Fibroblast of skin of back (primary cell): ENCODE results near the gene RSF1. TPM values are rescaled to one million over a fixed set of nuclear protein-coding genes. Genes with fewer than 3 reads are reported as not detected.
"Not testable (repeated sequence)": the region's sequence is repeated elsewhere in the genome, so short reads cannot be mapped to it uniquely, and the experiment has no call there.

Source experiments
- DNase-seq: peaks from one replicate; pipeline ENCODE4 v3.0.0-alpha.2; 2013
- polyA plus RNA-seq, 2 experiments: library from polyadenylated mRNA; unstranded; fragments of 120-200 nt; gene quantifications; one replicate each; pipeline ENCODE4 v1.2.1, GENCODE V29; 2013; ENCODE audit not compliant: insufficient read length in 2 of 2

The RSF1 gene, protein sequence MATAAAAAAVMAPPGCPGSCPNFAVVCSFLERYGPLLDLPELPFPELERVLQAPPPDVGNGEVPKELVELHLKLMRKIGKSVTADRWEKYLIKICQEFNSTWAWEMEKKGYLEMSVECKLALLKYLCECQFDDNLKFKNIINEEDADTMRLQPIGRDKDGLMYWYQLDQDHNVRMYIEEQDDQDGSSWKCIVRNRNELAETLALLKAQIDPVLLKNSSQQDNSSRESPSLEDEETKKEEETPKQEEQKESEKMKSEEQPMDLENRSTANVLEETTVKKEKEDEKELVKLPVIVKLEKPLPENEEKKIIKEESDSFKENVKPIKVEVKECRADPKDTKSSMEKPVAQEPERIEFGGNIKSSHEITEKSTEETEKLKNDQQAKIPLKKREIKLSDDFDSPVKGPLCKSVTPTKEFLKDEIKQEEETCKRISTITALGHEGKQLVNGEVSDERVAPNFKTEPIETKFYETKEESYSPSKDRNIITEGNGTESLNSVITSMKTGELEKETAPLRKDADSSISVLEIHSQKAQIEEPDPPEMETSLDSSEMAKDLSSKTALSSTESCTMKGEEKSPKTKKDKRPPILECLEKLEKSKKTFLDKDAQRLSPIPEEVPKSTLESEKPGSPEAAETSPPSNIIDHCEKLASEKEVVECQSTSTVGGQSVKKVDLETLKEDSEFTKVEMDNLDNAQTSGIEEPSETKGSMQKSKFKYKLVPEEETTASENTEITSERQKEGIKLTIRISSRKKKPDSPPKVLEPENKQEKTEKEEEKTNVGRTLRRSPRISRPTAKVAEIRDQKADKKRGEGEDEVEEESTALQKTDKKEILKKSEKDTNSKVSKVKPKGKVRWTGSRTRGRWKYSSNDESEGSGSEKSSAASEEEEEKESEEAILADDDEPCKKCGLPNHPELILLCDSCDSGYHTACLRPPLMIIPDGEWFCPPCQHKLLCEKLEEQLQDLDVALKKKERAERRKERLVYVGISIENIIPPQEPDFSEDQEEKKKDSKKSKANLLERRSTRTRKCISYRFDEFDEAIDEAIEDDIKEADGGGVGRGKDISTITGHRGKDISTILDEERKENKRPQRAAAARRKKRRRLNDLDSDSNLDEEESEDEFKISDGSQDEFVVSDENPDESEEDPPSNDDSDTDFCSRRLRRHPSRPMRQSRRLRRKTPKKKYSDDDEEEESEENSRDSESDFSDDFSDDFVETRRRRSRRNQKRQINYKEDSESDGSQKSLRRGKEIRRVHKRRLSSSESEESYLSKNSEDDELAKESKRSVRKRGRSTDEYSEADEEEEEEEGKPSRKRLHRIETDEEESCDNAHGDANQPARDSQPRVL (N-terminal part only)
- 22.1 TPM for polyA plus RNA-seq (2013, experiment 1 of 2; ENCODE audit: insufficient read length)
- 29.3 TPM for polyA plus RNA-seq (2013, experiment 2 of 2; ENCODE audit: insufficient read length)

DNA sequence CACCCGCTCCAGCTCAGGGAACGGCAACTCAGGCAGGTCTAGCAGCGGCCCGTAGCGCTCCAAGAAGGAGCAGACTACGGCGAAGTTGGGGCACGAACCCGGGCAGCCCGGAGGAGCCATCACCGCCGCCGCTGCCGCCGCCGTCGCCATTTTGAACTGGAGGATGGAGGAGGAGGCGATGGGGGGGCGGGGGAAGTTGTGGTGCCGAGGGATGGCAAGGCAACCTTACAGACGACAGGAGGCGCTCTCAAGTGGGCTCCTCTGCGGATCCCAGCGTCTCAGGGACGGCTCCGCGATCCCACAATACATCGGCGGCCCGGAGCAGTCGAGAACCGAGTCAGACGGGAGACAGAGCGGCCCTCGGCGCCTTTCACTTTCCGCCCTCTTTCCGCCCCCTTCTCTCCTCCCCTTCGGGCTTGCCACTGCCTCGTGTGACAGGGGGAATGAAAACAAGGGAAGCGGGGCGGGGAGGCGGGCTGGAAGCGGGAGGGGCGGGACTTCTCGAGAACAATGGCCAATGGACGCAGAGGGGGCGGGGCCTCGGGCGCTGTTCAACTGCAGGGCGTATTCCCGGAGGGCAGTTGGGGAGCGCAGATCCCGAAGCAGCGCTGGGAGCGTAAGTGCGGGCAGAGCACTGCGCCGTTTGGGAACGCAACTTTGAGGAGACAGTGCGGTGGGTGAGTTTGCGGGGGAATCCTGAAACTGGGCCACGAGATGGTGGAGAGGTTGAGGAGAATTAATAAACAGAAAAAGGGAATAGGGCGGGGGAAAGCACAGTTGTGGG, at the start of gene RSF1, which contains the start of gene AAMDC:
RSF1 (minus strand) TSS at position 158 of the 784 bp plus-strand sequence; CDS start at position 150, 8 bp downstream.
AAMDC (plus strand) TSS at position 580 of the 784 bp plus-strand sequence. CDS start 21,353 bp downstream, outside the sequence.
- peak; percentile 99 for DNase-seq

DNA sequence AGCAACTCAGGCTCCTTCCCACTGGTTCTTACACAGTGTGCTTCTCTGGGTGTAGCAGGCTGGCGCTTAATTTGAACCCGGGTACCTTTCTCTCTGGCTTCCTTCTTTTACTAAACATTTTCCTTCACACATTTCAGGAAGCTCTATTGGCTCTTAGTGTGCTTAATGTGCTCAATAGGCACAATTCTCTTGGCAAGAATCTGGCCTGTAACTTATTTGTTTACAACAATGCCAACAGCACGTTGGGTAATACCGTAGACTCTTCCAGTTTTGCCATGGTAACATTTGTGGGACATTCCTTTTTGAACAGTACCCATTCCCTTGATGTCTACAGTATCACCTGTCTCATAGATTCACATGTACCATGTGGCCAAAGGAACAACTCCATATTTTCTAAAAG, 48.2 kb upstream of the RSF1 start:
- no peak for DNase-seq

DNA sequence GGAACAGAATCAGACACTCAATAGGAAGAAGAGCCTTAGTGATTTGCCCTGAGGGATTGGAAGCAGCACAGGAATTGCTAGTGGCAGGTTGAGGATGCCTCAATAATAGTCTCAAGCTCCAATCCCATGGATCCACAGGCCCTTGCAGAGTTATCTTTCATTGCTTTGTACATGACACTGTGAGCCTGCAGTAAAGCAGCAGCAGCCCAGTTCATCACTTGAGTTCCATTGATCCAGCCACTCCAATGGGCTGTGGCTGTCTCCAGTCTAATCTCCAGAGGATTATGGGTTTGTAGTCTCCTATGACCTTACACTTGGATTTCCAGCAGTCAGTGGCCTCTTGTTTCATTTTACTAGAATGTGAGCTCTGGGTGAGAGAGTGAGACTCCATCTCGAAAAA, 45.8 kb upstream of the RSF1 start:
- no peak for DNase-seq

DNA sequence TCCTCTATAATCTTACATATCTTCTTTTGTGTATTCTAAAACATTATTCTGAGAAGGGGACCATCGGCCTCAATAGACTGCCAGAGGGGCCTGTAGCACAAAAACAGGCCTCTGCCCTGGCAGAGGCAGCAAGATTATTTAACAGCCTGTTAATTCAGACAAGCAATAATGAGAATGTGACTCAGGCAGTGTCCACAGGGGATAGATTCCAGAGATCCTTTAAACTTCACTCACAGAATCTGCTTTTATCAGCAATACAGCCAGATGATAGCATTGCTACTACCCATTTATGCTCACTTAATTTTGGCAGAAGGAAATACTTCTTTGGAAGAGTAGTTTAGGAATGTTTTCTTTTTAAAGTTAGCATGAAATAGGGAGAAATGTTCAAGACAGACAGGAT, 45.3 kb upstream of the RSF1 start:
- DNase-seq = peak; percentile 63

DNA sequence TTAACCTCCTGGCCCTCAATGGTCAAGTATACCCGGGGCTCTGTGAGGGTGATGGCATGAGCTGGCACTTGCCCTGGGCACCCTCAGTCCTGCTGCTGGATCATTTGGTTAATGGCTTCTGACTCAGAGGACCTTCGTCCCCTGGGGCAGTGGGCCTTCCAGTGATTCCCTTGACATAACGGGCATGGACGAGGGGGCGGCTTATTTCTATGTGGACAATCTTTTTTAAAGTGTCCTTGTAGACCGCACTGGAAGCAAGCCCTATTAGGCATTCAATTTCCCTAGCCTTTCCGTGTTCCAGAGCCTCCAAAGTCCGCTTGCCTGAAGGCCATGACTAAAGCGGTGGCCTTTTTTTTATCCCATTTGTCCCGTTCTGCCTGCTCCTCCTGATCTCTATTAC, 40.9 kb upstream of the RSF1 start:
- DNase-seq = not testable (repeated sequence)

DNA sequence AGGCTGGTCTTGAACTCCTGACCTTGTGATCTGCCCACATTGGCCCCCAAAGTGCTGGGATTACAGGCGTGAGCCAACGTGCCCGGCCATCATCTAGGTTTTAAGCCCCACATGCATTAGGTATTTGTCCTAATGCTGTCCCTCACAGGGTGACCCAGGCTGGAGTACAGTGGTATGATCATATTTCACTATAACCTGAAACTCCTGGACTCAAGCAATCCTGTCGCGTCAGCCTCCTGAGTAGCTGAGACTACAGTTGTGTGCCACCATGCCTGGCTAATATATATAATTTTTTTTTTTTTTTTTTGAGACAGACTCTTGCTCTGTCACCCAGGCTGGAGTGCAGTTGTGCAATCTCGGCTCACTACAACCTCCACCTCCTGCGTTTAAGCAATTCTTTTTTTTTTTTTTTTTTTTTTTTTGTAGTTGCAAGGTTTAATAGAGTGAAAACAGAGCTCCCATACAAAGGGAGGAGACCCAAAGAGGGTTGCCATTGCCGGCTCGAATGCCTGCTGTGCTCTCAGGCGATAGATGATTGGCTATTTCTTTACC, 37.5 kb upstream of the RSF1 start:
- DNase-seq = not testable (repeated sequence)

DNA sequence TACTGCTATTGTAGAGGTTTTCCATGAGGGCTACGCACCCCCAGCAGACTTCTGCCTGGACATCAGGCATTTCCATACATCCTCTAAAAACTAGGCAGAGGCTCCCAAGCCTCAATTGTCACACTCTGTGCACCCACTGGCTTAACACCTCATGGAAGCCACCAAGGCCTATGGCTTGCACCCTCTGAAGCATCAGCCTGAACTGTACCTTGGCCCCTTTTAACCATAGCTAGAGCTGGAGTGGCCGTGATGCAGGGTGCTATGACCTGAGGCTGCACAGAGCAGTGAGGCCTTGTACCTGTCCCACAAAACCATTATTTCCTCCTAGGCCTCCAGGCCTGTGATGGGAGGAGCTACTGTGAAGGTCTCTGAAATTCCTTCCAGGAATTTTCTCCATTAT, 34.3 kb upstream of the RSF1 start:
- no peak for DNase-seq

DNA sequence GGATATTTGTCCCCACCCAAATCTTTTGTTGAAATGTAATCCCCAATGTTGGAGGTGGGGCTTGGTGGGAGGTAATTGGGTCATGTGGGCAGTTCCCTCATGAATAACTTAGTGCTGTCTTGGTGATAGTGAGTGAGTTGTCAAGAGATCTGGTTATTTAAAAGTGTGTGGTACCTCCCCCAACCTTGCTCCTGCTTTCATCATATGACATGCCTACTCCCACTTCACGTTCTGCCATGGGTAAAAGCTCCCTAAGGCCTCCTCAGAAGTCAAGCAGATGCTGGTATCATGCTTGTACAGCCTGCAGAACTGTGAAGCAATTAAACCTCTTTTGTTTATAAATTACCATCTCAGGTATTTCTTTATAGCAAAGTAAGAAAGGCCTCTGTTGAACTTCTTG, 31.0 kb upstream of the RSF1 start:
- DNase-seq = peak; percentile 5

DNA sequence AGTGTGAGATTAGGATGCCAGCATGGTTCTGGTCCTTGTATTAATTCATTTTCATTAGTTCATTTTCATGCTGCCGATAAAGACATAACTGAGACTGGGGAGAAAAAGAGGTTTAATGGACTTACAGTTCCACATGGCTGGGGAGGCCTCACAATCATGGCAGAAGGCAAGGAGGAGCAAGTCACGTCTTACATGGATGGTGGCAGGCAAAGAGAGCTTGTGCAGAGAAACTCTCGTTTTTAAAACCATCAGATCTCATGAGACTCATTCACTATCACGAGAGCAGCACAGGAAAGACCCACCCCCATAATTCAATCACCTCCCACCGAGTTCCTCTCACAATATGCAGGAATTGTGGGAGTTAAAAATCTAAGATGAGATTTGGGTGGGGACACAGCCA, 23.2 kb upstream of the RSF1 start:
- not testable (repeated sequence) for DNase-seq

DNA sequence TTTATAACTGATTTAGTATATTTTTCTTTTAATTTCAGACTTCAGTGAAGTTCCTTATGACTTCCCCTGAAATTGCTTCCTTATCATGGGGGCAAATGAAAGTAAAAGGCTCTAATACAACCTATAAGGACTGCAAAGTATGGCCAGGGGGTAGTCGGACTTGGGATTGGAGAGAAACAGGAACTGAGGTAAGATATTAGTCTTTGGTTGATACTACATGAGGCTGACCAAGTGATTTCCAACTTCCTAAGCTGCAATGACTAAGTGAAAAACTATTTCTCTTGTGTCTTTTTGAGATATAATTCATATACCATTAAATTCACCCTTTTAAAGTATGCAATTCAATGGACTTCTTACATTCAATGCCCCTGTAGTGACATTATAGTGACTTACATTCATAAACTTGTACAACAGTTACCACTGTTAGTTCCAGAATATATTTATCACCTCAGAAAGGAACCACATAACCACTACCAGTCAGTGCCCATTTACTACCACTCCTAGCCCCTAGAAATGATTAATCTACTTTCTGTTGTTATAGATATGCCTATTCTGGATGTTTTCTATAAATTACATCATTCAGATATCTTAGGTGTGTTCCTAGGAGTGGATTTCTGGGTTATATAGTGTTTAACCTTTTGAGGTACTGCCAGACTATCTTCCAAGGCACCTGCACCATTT, 22.1 kb upstream of the RSF1 start:
- peak; percentile 28 for DNase-seq

DNA sequence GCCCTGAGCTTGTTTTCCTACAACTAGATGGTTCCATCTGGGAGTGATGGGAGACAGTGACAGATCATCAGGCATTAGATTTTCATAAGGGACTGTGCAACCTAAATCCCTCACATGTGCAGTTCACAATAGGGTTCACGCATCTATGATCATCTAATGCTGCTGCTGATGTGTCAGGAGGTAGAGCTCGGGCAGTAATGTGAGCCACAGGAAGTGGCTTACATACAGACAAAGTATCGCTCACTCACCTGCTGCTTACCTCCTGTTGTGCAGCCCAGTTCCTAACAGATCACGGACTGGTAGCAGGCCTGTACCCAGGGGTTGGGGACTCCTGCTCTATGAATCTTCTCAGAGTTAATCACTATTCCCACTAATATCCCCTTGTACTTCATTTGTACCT, 12.8 kb upstream of the RSF1 start:
- no peak for DNase-seq

DNA sequence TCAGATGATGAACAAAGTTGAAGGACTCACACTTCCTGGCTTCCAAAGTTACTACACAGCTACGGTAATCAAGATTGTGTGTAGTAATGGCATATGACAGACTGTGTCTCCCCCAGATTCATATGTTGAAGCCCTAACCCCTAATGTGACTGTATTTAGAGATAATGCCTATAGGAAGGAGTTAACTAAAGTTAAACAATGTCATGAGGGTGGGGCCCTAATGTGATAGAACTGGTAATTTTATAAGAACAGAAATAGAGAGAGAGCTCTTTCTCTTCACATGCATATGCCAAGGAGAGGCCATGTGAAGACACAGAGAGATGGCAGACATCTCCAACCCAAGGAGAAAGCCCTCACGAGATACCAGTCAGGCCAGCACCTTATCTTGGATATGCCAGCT, 8.4 kb upstream of the RSF1 start:
- no peak for DNase-seq

DNA sequence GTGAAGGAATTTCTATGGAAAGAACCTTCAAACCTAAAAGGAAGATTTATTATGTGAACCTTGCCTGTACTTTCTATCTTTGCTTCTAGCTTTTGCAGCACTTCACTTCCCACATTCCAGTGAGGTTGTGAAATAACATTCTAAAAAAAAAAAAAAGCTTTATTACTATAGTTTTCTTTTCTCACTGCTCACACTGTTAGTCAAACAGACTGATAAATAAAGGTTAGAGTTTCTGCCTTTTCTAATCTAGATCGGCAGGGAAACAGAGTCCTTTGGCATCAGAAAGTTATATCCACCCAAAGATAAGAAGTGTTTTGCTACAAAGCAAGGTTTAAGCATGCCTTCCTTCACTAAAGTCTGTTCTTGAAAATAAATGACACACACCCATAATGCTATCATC, 3.3 kb upstream of the RSF1 start:
- DNase-seq = peak; percentile 22

DNA sequence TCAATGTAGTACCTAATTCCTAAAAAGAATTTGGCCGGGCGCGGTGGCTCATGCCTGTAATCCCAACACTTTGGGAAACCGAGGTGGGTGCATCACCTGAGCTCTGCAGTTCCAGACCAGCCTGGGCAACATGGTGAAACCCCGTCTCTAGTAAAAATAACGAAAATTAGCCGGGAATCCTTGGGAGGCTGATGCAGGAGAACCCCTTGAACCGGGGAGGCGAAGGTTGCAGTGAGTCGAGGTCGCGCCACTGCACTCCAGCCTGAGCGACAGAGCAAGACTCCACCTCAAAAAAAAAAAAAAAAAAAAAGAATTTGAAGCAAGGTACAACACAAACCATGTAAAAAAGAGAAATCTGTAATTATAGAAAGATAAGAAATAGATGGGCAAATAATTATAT, 1.6 kb upstream of the RSF1 start:
- not testable (repeated sequence) for DNase-seq

DNA sequence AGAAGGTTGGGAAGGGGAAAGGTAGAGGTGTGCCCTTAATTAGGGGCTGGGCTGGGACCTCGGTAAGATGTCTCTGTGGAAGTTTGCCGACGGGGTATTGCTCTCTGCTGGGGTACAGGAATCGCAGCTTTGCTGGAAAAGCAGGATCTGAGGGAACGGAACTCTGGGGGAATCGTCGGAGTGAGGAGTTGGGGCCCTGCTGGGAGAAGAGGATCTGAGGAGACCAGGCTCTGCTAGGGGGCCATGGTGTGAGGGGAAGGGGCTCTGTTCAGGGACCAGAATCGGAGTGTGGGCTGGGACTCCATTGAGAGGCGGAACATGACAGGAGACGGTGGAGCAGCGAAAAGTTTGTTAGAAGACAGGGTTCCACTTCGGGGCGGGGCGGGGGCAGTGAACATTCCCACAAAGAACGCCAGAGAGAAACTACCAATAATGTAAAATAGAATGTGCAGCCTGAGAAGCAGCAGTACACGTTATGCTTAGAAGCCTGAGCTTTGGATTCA, 878 bp upstream of the RSF1 start:
- peak; percentile 43 for DNase-seq

DNA sequence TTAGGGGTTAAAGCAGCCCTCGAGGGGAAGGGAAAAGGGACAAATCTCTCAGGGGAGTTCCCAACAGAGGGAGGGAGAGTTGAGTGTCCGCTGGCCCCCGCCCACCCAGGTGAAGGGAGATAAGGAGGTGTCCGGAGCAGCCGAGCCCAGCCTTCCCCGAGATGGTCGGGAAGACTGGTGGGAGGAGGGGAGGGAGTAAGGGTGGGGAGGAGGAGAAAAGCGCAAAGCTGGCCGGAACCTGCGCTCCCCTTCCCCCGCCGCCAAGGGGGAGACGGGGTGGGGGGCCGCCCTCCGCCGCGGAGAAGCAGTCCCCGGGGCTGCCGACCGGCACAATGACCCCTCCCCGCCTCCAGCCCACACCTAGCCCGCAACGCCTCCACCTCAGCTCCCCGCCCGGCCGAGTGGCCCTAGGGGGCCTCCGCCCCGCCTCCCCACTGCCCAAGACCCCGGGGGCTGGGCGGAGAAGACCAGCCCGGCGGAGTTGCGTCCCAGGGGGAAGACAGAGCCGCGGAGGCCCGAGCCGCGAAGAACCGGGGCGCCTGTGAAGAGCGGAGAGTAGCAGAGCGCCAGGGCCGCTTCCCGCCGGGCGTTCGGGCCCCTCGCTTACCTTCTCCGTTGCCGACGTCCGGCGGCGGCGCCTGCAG, 479 bp downstream of the RSF1 start:
- peak; percentile 33 for DNase-seq

DNA sequence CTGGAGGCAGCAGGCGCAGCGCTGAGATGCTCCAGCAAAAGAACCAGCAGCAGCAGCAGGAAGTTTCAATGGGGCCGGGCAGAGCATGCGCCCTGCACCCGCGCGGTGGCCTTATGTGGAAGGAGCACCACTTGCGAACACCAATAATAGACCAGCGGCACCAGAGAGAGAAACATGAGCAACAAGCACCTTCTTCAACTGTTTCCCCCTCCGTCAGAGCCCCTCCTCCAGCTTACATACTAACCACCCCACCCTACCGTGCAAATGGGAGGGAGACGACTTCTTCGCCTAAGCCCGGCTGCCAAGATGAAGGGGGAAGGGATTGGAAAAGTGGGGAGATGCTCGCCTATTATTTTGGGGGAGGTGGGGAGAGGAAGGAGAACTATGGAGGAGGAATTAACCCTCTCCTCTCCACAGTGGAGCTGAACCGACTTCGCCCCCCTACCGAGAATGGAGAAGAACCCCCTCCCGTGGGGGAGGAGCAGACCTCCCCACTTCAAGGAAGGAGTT, 1.1 kb downstream of the RSF1 start:
- DNase-seq = peak; percentile 86

DNA sequence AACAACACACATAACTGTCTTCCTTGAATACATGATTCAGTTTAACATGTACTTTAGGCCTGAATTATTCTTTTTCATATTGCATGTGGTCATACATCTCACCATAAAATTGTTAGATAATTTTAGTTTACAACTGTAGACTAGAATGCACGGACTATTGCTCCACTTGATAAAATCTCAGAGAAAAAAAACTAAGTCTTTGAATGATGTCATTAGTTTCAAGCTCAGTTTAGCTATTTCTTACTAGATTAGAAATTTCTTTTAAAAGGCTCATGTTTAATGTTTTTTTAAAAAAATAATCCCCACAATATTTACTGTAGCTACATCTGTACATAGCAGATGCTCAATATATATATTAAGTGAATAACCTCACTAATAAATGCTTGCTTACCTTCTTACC, 5.1 kb downstream of the RSF1 start:
- DNase-seq = no peak

DNA sequence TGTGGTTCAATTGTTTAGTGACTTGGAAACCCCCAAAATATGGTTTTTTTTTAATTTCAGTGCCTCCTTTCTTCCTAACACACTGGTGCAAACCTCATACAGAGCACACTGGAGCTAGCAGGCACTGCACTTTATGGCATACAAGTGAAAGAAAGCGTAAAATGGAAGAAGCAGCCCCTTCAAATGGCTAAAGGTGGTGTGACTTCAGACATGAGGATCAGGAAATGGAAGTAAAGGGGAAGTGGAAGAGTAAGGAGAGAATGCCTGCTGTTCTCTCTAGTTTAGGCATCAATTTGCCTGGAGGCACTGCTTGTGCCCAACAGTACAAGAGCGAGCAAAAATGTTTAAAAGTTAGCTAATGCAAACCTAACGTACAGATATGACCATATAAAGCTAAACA, 5.7 kb downstream of the RSF1 start:
- no peak for DNase-seq

DNA sequence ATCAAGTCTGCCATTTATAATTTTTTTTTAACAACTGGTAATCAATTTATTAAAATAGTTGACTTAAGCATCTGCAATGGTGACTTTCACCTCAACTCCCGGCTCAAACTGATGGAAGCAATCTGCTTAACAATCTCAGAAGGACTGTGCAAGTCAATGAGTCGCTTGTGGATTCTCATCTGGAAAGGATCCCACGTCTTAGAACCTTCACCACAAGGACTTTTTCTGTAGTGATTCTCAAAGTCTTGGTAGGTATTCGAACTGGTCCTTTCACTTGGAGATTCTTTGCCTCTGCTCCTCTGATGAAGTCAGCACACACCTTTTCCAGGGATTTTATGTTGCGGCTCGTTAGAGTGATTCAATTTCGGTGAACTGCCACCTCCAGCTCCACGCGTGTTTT, 7.3 kb downstream of the RSF1 start:
- DNase-seq = no peak
